Measurements from ENCODE around the gene ADAMTSL1. TPM values are rescaled to one million over a fixed set of nuclear protein-coding genes. Genes with fewer than 3 reads are reported as not detected.

Gene ADAMTSL1
- total RNA-seq, 1 experiment from 2014 or later, result 1.2 TPM

DNA sequence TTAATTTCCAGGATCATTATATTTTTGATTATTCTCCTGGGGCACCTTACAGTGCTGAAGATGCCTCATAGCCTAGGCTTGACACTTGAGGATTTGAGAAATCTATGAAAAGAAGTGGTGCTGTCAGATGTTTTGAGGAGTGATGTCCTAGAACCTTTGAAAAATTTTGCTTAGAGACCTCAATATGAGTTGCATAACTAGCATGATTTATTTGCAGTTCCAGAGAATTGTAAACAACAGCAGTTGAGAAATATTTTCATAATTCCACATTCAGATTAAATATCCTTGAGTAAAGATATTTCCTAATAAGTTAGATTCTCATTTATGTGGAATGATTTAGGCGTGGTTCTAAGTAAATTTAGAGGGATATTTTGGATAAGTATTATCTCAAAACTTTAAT is 225.8 kb downstream of the ADAMTSL1 start:
- Histone ChIP-seq H3T11ph (ENCODE audit: low read length) (no peak overlapping the region), H2BK20ac (ENCODE audit: low read depth, low read length, poor library complexity, severe bottlenecking) (no peak overlapping the region), H3K23me2 (ENCODE audit: insufficient read length, low read depth, low read length, poor library complexity, severe bottlenecking) (no peaks in the 10 kb centered on the region), H3K23ac (ENCODE audit: insufficient read length, low read depth, low read length) (no peak overlapping the region), H2BK120ac (ENCODE audit: low read depth, low read length, poor library complexity, severe bottlenecking) (no peak overlapping the region), H2BK5ac (ENCODE audit: insufficient read length, low read length) (no peak overlapping the region), H4K91ac (ENCODE audit: insufficient read length, low read depth, low read length) (no peak overlapping the region), H2AK5ac (ENCODE audit: insufficient read length, low read length) (no peak overlapping the region), H4K5ac (ENCODE audit: insufficient read length, low read depth, low read length) (no peak overlapping the region), H3K4me2 (ENCODE audit: insufficient read depth, insufficient read length, low read length) (no peak overlapping the region), H3K56ac (ENCODE audit: insufficient read length, low read depth, low read length) (no peak overlapping the region), H3K9ac (ENCODE audit: extremely low read depth, insufficient read length, low read length) (no peak overlapping the region), H4K20me1 (ENCODE audit: control insufficient read depth, insufficient read depth, insufficient read length) (no peaks in the 10 kb centered on the region), H3K27ac (ENCODE audit: insufficient read length, low read depth, low read length) (no peak overlapping the region), H4K8ac (replicated peaks; ENCODE audit: insufficient read length, low read depth, low read length) (no peak overlapping the region), H3K79me1 (ENCODE audit: insufficient read depth, low read depth, low read length, poor library complexity, severe bottlenecking) (no peaks in the 10 kb centered on the region), H2BK15ac (ENCODE audit: low read depth, low read length) (no peak overlapping the region), H3K14ac (ENCODE audit: insufficient read depth, low read length) (no peak overlapping the region), H3K4ac (ENCODE audit: low read depth, low read length) (no peak overlapping the region), H3K4me1 (ENCODE audit: insufficient read depth, low read length) (no peaks in the 10 kb centered on the region), H3K27me3 (ENCODE audit: insufficient read depth, low read length) (no peaks in the 10 kb centered on the region), H2AFZ (ENCODE audit: low read length) (no peak overlapping the region), H3K79me2 (ENCODE audit: insufficient read depth, low read length) (no peaks in the 10 kb centered on the region), H3K9me3 (ENCODE audit: control insufficient read depth, low read depth, low read length) (peaks cover 13% of the 10 kb centered on the region), H2BK12ac (ENCODE audit: insufficient read length, low read depth, low read length) (no peak overlapping the region), H3K18ac (ENCODE audit: insufficient read length, low read depth, low read length) (no peak overlapping the region)
- TF ChIP-seq, protein P1, sequence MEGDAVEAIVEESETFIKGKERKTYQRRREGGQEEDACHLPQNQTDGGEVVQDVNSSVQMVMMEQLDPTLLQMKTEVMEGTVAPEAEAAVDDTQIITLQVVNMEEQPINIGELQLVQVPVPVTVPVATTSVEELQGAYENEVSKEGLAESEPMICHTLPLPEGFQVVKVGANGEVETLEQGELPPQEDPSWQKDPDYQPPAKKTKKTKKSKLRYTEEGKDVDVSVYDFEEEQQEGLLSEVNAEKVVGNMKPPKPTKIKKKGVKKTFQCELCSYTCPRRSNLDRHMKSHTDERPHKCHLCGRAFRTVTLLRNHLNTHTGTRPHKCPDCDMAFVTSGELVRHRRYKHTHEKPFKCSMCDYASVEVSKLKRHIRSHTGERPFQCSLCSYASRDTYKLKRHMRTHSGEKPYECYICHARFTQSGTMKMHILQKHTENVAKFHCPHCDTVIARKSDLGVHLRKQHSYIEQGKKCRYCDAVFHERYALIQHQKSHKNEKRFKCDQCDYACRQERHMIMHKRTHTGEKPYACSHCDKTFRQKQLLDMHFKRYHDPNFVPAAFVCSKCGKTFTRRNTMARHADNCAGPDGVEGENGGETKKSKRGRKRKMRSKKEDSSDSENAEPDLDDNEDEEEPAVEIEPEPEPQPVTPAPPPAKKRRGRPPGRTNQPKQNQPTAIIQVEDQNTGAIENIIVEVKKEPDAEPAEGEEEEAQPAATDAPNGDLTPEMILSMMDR (conservative IDR thresholded peaks at IDR 0.05), result no peak
- no peaks in the 10 kb centered on the region for H3K4me1 Mint-ChIP-seq
- WGBS (ENCODE audit: extremely low coverage, insufficient read length, low lambda C conversion rate), result no CpG with 5 or more reads among the region's 1 CpG
- DNase-seq, result no peak
- H3K36me3 Mint-ChIP-seq (ENCODE audit: insufficient read depth in 1 of 3, low read depth in 3 of 3), result peaks cover 14 to 24% (median 17%) of the 10 kb centered on the region in 3 experiments
- H3K27ac Mint-ChIP-seq, result no peak overlapping the region
- no peak overlapping the region for H3K4me3 Mint-ChIP-seq
- H3K9me3 Mint-ChIP-seq, result peaks cover 18 to 22% of the 10 kb centered on the region in 2 experiments
- no peaks in the 10 kb centered on the region for H3K27me3 Mint-ChIP-seq (ENCODE audit: low read depth)

Data from H9 (cell line).